GM21717 (cell line): ENCODE results near the gene NYAP1.
"Not testable (repeated sequence)": the region's sequence is repeated elsewhere in the genome, so short reads cannot be mapped to it uniquely, and the experiment has no call there.

Experiments used
- ATAC-seq: cut with Tn5 transposase; IDR thresholded peaks from one replicate; pipeline ENCODE4 v1.9.1; 2021; ENCODE audit warnings: mild to moderate bottlenecking, moderate library complexity; ENCODE audit not compliant: unreplicated experiment

The NYAP1 gene

GRCh38 chr7:100481466-100481865 is 2.3 kb upstream of the NYAP1 start:
- ATAC-seq: no peak

- ATAC-seq: no peak
Measured at GRCh38 chr7:100482728-100483089, 1.0 kb upstream of the NYAP1 start.

GRCh38 chr7:100483090-100483721 is 521 bp upstream of the NYAP1 start:
- ATAC-seq: no peak

GRCh38 chr7:100484673-100485045 is 932 bp downstream of the NYAP1 start:
- no peak for ATAC-seq

- ATAC-seq: no peak
Measured at GRCh38 chr7:100485471-100485876, 1.7 kb downstream of the NYAP1 start.

GRCh38 chr7:100486111-100486636 is 2.4 kb downstream of the NYAP1 start:
- no peak for ATAC-seq

GRCh38 chr7:100486753-100487446 is 3.2 kb downstream of the NYAP1 start:
- no peak for ATAC-seq

GRCh38 chr7:100488333-100489095 is 4.8 kb downstream of the NYAP1 start:
- ATAC-seq: no peak

GRCh38 chr7:100489121-100489520 is 5.4 kb downstream of the NYAP1 start:
- ATAC-seq: no peak

- ATAC-seq: no peak
Measured at GRCh38 chr7:100489824-100490223, 6.1 kb downstream of the NYAP1 start.

GRCh38 chr7:100490483-100491191 is 6.9 kb downstream of the NYAP1 start:
- no peak for ATAC-seq

- no peak for ATAC-seq
Measured at GRCh38 chr7:100491192-100491578, 7.5 kb downstream of the NYAP1 start.

- no peak for ATAC-seq
Measured at GRCh38 chr7:100492738-100493475, 9.2 kb downstream of the NYAP1 start.

GRCh38 chr7:100493476-100494264 is 9.9 kb downstream of the NYAP1 start:
- no peak for ATAC-seq

GRCh38 chr7:100496509-100496908 is 12.8 kb downstream of the NYAP1 start:
- no peak for ATAC-seq

GRCh38 chr7:100500743-100501142 is 17.0 kb downstream of the NYAP1 start:
- ATAC-seq: not testable (repeated sequence)

- ATAC-seq: not testable (repeated sequence)
Measured at GRCh38 chr7:100504031-100504430, 20.3 kb downstream of the NYAP1 start.

GRCh38 chr7:100504887-100505611 is 21.3 kb downstream of the NYAP1 start:
- ATAC-seq: no peak

GRCh38 chr7:100506356-100506923 is 22.7 kb downstream of the NYAP1 start:
- ATAC-seq: no peak
